Nephron progenitor cell (in vitro differentiated cells): ENCODE data around the gene GSAP.
A peak's percentile ranks its signal among the peaks of the same experiment; 100 is the strongest.

Source experiments
- DNase-seq: peaks from one replicate; pipeline ENCODE4 v3.0.0; 2021
- H3K27ac Mint-ChIP-seq: 2 replicates; pipeline ENCODE4 v1.8.0; 2021; ENCODE audit warnings: mild to moderate bottlenecking, moderate library complexity, mixed read lengths
- H3K27me3 Mint-ChIP-seq: 2 replicates; pipeline ENCODE4 v1.8.0; 2021; ENCODE audit warnings: mild to moderate bottlenecking, low read depth, mixed read lengths; ENCODE audit not compliant: poor library complexity
- H3K36me3 Mint-ChIP-seq: 2 replicates; pipeline ENCODE4 v1.8.0; 2021; ENCODE audit warnings: low read depth, mixed read lengths
- H3K4me1 Mint-ChIP-seq: 2 replicates; pipeline ENCODE4 v1.8.0; 2021; ENCODE audit warnings: mixed read lengths
- H3K4me3 Mint-ChIP-seq: 2 replicates; pipeline ENCODE4 v1.8.0; 2021; ENCODE audit warnings: mild to moderate bottlenecking, moderate library complexity, mixed read lengths
- H3K9me3 Mint-ChIP-seq: 2 replicates; pipeline ENCODE4 v1.8.0; 2021; ENCODE audit warnings: mild to moderate bottlenecking, moderate library complexity, mixed read lengths
- TF ChIP-seq, protein P1 (sequence below): fragments of 200-600 bp; sonication (generic); IDR thresholded peaks from 2 replicates; pipeline ENCODE4 v1.5.0; 2021; ENCODE audit warnings: antibody characterized with exemption

The GSAP gene

DNA sequence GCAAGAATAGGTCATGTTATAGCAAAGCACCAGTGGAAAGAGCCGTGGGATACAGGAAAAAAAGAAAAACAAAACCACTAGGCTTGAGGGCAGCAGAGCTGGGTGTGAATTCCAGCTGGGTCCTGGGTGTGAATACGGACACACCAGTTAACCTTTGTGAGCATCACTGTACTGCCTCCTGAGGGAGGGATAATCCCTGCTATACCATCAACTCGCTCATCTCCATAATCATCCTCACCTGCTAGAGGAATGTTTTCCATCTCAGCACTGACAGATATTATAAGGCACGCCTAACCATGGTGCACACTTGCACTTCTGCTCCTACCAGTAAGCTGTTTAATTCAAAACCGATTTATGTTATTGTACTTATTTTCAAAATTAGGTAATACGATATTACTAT is 62.2 kb downstream of the GSAP start:
- Mint-ChIP-seq H3K27ac (no peak overlapping the region), H3K4me3 (no peak overlapping the region), H3K4me1 (peaks cover 11% of the 10 kb centered on the region), H3K9me3 (no peaks in the 10 kb centered on the region), H3K27me3 (no peaks in the 10 kb centered on the region), H3K36me3 (no peaks in the 10 kb centered on the region)
- no peak for DNase-seq
- TF ChIP-seq, protein P1, sequence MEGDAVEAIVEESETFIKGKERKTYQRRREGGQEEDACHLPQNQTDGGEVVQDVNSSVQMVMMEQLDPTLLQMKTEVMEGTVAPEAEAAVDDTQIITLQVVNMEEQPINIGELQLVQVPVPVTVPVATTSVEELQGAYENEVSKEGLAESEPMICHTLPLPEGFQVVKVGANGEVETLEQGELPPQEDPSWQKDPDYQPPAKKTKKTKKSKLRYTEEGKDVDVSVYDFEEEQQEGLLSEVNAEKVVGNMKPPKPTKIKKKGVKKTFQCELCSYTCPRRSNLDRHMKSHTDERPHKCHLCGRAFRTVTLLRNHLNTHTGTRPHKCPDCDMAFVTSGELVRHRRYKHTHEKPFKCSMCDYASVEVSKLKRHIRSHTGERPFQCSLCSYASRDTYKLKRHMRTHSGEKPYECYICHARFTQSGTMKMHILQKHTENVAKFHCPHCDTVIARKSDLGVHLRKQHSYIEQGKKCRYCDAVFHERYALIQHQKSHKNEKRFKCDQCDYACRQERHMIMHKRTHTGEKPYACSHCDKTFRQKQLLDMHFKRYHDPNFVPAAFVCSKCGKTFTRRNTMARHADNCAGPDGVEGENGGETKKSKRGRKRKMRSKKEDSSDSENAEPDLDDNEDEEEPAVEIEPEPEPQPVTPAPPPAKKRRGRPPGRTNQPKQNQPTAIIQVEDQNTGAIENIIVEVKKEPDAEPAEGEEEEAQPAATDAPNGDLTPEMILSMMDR = no peak

DNA sequence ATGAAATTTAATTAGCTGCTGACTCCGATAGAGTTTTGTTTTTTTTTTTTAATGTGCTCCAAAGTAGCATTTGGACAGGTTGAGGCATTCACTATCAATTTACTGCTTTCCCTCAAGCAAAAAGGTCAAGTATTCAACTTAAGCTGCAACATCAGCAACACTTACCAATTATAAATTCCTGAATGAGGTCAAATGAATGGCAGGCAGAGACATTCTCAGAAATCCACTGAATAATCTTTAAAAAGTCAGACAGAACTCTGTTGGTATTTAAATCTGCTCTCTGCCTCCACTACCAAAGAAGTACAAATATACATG is 62.8 kb downstream of the GSAP start:
- H3K4me3 Mint-ChIP-seq = no peak overlapping the region
- H3K36me3 Mint-ChIP-seq = no peaks in the 10 kb centered on the region
- no peaks in the 10 kb centered on the region for H3K9me3 Mint-ChIP-seq
- H3K27me3 Mint-ChIP-seq = no peaks in the 10 kb centered on the region
- H3K27ac Mint-ChIP-seq = no peak overlapping the region
- H3K4me1 Mint-ChIP-seq = peaks cover 16% of the 10 kb centered on the region
- TF ChIP-seq, protein P1 = no peak
- DNase-seq = no peak

DNA sequence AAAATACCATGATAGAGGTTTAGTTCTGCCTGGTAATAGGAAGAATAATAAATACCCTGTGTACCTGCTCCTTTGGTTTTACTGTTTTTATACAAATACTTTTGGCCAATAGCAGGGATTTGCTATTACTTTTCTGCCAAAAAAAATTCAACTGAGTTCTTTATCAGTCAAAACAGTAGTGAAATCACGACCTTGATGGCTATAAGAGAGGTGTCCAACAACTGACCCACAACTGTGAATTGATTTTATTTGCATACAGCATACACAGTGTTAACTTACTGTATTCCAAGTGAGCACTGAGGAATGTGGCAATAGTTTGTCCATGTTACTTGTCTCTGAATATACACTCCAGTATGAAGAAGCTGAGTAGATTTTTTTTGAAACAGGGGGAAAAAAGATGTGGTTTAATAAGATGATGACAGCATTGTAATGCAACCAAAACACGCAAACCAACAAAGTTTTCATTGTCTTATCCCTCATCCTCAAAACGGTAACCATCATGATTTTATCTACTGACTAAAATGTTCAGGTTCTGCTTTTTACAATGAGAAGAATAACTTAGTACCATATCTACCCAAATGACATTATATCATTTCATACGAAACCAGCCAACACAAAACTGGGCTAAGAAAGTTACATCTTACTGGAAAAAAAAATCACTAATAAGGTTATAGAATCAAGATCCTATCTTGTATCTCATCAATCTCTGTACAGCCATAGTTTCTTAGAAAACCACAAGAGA is 63.3 kb downstream of the GSAP start:
- DNase-seq = no peak
- Mint-ChIP-seq H3K36me3 (no peaks in the 10 kb centered on the region), H3K4me1 (peaks cover 19% of the 10 kb centered on the region), H3K27ac (no peak overlapping the region), H3K4me3 (no peak overlapping the region), H3K9me3 (no peaks in the 10 kb centered on the region), H3K27me3 (no peaks in the 10 kb centered on the region)
- TF ChIP-seq, protein P1 = no peak

DNA sequence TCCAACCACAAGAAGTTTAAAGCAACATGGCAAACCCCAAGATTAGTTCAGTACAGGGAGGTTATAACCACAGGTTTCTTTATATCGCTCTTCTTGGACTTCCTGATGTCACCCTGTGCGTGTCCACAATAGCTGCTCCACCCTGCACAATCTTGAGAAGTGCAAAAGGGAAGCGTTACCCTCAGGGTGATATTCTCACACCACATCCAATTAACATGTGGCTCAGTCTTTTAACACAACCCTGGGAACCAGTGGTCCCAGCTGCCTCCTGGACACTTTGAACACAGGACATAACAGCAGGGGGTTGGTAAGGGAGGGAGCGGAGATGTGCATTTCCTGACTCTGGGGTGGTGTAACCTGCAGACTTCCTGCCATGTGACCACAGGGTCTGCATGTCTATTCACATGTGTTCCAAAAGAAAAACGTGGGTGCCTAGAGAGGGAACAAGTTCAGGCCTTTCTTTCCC is 64.6 kb downstream of the GSAP start:
- TF ChIP-seq, protein P1 = no peak
- DNase-seq = no peak
- H3K27me3 Mint-ChIP-seq = no peaks in the 10 kb centered on the region
- H3K27ac Mint-ChIP-seq = no peak overlapping the region
- H3K4me3 Mint-ChIP-seq = no peak overlapping the region
- H3K36me3 Mint-ChIP-seq = no peaks in the 10 kb centered on the region
- peaks cover 19% of the 10 kb centered on the region for H3K4me1 Mint-ChIP-seq
- H3K9me3 Mint-ChIP-seq = no peaks in the 10 kb centered on the region

DNA sequence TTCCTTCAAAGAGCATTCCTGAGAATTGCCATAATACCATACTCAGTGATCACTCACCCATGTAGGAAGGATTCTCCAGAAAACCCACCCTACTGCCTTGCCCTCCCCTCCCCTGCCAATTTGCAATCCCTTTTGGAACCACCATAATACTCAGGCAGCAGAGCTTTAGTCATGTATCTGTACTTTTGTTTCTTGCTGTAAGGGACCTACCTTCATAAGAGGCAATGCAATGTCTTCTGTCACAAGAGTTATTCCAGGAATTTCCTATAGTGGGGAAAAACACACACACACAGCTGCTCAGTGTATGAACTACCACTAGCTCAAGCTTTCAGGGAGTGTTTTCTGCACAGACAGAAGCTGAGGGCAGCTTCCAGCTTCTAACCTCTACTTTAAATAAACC is 67.0 kb downstream of the GSAP start:
- Mint-ChIP-seq H3K4me3 (no peak overlapping the region), H3K9me3 (no peaks in the 10 kb centered on the region), H3K27ac (no peak overlapping the region), H3K36me3 (no peaks in the 10 kb centered on the region), H3K4me1 (peaks cover 19% of the 10 kb centered on the region), H3K27me3 (no peaks in the 10 kb centered on the region)
- no peak for DNase-seq
- TF ChIP-seq, protein P1 = no peak

DNA sequence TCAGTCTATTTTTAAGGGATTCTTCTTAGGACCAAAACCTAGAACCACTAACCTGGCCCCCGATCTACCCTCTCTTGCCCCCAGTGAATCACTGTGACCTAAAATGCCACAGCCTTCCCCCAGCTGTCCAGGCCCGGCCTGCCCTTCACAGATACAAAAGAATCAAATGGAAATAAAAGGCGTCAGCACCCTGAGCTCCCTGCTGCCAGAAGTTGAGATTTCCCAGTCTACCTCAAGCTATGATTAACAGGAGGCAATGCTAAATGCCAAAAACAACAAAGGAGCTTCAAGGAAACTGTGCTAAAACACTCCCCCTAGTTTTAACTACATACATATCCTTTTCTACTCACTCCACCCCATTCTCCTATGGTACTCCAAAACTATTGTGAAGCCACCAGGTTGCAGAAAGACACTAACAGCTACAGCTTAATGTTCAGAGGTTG is 67.8 kb downstream of the GSAP start:
- Mint-ChIP-seq H3K27me3 (no peaks in the 10 kb centered on the region), H3K9me3 (no peaks in the 10 kb centered on the region), H3K27ac (peak overlapping the region; percentile 6), H3K4me3 (no peak overlapping the region), H3K36me3 (no peaks in the 10 kb centered on the region), H3K4me1 (peaks cover 19% of the 10 kb centered on the region)
- DNase-seq = no peak
- TF ChIP-seq, protein P1 = no peak
